22Rv1 (cell line): ENCODE data around the gene ADK.

ENCODE experiments used
- H3K27ac ChIP-seq: fragments of 450-650 bp; 2 replicates; pipeline ENCODE4 v1.5.1; 2017
- ZFX ChIP-seq: fragments of 450-650 bp; IDR thresholded peaks from 2 replicates; pipeline ENCODE4 v1.6.1; 2017; ENCODE audit warnings: antibody characterized with exemption, borderline replicate concordance
- TF ChIP-seq, protein P1 (sequence below): fragments of 450-650 bp; IDR thresholded peaks from 2 replicates; pipeline ENCODE4 v1.5.1; 2017; ENCODE audit warnings: mild to moderate bottlenecking

ADK gene

DNA sequence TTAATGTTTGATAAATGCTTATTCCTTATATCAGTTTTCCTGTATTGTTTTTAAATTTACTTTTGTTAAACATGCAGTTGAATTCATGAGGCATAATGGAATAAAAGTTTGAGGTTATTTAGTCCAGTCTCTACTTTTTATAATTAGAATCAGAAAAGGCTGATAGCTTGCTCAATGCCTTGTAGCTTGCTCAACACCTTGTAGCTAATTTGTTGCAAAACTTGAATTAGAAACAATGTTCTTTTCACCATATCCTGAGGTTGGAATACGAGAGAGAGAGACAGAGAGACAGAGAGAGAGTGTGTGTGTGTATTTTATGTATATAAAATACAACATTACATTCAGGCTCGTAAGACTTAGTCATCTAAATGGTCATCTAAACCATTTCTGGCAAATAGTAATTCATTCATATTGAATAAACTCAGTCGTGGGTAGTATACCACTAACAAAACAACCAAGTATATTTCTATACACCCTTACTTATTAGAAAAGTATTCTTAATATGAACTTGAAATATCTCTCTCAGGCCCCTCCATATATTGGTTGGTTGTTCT lies 243.5 kb downstream of the ADK start:
- H3K27ac ChIP-seq: no peak overlapping the region
- TF ChIP-seq, protein P1, sequence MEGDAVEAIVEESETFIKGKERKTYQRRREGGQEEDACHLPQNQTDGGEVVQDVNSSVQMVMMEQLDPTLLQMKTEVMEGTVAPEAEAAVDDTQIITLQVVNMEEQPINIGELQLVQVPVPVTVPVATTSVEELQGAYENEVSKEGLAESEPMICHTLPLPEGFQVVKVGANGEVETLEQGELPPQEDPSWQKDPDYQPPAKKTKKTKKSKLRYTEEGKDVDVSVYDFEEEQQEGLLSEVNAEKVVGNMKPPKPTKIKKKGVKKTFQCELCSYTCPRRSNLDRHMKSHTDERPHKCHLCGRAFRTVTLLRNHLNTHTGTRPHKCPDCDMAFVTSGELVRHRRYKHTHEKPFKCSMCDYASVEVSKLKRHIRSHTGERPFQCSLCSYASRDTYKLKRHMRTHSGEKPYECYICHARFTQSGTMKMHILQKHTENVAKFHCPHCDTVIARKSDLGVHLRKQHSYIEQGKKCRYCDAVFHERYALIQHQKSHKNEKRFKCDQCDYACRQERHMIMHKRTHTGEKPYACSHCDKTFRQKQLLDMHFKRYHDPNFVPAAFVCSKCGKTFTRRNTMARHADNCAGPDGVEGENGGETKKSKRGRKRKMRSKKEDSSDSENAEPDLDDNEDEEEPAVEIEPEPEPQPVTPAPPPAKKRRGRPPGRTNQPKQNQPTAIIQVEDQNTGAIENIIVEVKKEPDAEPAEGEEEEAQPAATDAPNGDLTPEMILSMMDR: no peak
- TF ChIP-seq ZFX: no peak

DNA sequence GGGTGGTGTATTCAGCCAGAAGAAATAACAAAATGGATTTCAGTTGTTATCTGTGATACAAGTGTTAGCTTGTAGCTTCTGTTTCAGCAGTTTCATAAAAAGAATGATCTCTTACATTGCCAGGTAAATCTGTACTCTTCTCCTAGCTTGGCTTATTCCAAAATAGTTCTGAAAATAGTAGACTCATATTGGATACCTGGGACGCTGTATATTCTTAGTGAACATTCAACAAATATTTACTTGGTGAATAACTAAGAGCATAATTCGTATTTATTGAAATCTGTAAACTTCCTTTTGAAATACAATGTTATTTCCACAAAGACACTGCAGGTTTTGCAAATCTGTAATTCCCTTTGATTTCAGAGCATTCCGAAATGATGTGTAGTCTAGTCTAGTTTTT lies 249.2 kb downstream of the ADK start:
- no peak for TF ChIP-seq ZFX
- TF ChIP-seq, protein P1: no peak
- H3K27ac ChIP-seq: no peak overlapping the region

DNA sequence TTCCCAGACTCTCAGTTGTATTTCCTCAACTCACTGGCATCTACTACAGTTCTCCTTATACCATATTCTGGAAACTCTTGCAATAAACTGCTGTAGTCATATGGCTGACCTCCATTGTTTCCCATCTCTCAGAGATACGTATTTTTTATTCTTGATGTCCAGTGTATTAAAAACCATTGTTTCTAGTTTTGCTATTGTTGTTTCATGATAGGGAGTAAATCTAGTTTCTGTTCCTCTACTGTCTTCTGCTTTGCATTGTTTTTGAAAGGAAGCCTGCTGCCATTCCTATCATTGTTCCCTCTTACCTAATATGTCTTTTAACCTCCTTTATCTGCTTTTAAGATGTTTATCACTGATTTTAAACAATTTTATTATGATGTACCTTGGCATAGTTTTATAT lies 255.0 kb downstream of the ADK start:
- TF ChIP-seq, protein P1: no peak
- no peak for TF ChIP-seq ZFX
- no peak overlapping the region for H3K27ac ChIP-seq

DNA sequence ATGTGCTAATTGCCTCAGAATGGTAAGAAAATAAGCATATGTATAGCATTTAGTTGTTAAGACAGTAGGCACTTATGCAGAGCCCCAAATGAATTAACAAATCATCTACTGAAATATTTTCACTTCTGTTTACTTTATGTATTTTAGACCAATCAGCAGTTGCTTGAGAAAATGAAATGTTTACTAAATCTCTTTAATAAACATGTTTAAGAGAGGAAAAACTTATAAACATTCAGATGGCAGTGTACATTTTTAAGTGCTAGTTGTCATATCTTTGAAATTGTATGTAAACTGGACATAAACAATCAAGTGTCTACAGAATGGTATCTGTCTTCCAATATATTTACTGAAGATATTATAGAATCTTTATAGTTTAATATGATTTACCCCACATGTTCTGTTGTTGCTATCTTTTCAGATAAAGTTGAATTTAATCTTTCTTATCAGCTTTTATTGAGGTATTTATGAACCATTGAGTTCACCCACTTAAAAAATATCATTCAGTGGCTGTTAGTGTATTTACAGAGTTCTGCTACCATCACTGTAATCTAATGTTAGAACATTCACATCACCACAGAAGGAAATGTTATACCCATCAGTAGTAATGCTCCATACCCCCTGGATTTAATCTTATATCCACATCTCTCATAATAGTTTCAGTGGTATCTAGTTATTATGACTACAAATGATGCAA lies 264.3 kb downstream of the ADK start:
- no peak for TF ChIP-seq ZFX
- TF ChIP-seq, protein P1: no peak
- no peak overlapping the region for H3K27ac ChIP-seq

DNA sequence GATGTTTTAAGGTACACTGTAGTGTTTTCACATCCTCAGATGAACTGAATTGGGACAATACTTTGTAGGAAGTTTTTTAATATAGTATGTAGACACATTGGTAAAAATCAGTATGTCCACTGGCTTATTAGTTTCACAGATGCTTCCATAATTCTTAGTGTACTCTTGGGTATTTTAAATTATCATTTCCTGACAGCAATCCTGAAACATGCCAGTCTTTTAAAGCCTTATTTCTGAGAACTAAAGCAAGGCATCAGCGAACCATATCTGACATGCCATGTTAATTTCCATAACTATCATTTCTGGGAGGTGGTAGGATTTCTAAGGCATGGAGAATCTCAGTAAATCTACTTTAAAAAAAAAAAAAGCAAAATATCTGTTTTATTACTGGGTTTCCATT lies 266.4 kb downstream of the ADK start:
- TF ChIP-seq ZFX: no peak
- TF ChIP-seq, protein P1: no peak
- peak overlapping the region; percentile 49; the same call in 1 of the 2 replicates for H3K27ac ChIP-seq

DNA sequence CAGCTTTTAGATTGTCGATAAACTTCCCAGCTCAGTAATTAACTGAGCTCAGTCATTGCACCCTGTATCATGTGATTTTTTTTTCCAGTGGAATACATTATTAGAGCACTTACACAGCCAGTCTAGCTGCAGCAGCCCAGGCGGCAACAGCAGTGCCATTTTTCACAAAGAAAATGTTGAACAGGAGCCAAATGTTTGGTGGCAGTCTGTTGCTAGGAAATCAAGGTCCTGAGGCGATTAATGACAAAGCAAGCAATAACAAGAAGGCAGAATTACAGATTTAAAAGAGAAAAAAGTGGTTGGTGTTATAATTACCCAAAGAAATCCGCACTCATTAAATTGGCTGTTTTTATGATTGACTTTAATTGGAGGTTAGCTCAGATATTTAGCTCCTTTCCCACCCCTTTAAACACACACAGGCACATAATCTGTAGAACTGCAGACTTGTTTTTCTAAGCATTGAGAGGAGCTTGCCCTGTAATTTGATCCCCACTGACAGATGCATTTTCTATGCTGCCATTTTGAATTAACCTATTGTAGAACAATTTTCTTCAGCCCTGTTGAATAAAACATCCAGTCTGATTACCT lies 267.4 kb downstream of the ADK start:
- peak overlapping the region; percentile 49 for H3K27ac ChIP-seq
- TF ChIP-seq, protein P1: no peak
- TF ChIP-seq ZFX: no peak

DNA sequence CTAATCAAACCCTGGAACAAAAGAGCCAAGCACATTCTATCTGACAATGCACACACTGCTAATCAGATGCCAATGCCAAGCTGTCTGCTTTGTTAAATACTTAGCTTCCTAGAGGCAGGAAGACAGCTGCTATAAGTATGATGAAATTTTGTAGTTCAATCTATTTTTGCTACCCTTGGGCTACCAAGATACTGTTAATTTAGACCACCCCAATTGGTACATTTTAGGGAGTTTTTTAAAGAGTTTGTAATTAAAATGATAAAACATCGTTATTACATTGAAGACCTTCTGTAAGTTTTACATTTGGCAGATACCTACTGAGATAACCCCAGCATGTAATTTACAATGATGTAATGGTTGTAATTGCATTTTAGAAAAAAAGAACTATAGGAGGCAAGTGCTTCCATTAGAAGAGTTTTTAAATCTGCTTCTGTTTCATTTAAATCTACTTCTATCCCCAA lies 268.5 kb downstream of the ADK start:
- no peak for TF ChIP-seq ZFX
- TF ChIP-seq, protein P1: no peak

More for the DNA sequence above, 268.5 kb downstream of the ADK start:
- H3K27ac ChIP-seq: no peak overlapping the region
